ENCODE data around the gene TK2. TPM values are rescaled to one million over a fixed set of nuclear protein-coding genes. Genes with fewer than 3 reads are reported as not detected.
A peak's percentile ranks its signal among the peaks of the same experiment; 100 is the strongest.

Gene TK2
- total and polyA plus RNA-seq, 9 of the 15 experiments (the other 6 are each of a cell fraction or from before 2014, with no cell fraction given), result 1.1 to 10.2 (median 5.3) TPM

- no peak overlapping the region for H3K4me3 ChIP-seq
- no peak overlapping the region for H3K4me2 ChIP-seq (ENCODE audit: insufficient read depth, low read length)
- H3K27me3 ChIP-seq (ENCODE audit: control insufficient read depth in 2 of 2, insufficient read depth in 2 of 2, low read length in 2 of 2), result peaks cover 0 to 11% of the 10 kb centered on the region in 2 experiments; a peak in 2 of 5 replicates
- H3K27ac ChIP-seq (ENCODE audit: extremely low read depth, low read depth, low read length), result no peak overlapping the region
- peaks cover 0 to 4% of the 10 kb centered on the region in 2 experiments; a peak in 1 of 5 replicates for H3K4me1 ChIP-seq (replicated peaks in 1 of 2; ENCODE audit: control insufficient read depth in 2 of 2, insufficient read depth in 2 of 2, low read length in 2 of 2)
- ChIA-PET CTCF (ENCODE audit: low intra/inter-chr PET ratio) (no interaction called here), POLR2A (interaction anchor here (1.1 to 1.2 kb wide), 2 partner anchors 123 to 202 kb away, joined by 3 to 4 read pairs; no protein-coding TSS in a partner anchor)
- H3K9ac ChIP-seq (ENCODE audit: insufficient read depth in 1 of 2, low read depth in 2 of 2, low read length in 2 of 2), result peak overlapping the region in 1 of 2 experiments; percentile 40; a peak in 1 of 4 replicates
- intact Hi-C loops (cut with micrococcal nuclease) (no loop called here), in situ Hi-C loops (cut with MboI) (loop anchor here (5.0 kb wide), 1 partner anchor 78 kb away; no protein-coding TSS in a partner anchor)
- H3K9me1 ChIP-seq (ENCODE audit: control insufficient read depth, insufficient read depth, low read length), result no peaks in the 10 kb centered on the region
- no peaks in the 10 kb centered on the region for H3K79me2 ChIP-seq (ENCODE audit: control insufficient read depth, insufficient read depth, low read length)
- DNase-seq (ENCODE audit: extremely low read depth in 1 of 4, low spot score in 3 of 4), result no peak
- TF ChIP-seq ZNF79 (CRISPR knock-in tag; IDR thresholded peaks at IDR 0.05; ENCODE audit: low read depth) (no peak), THRB (CRISPR knock-in tag; conservative IDR thresholded peaks at IDR 0.05) (no peak), ZNF253 (CRISPR knock-in tag; conservative IDR thresholded peaks at IDR 0.05) (no peak), E2F5 (CRISPR knock-in tag; IDR thresholded peaks at IDR 0.05) (no peak), ZNF212 (CRISPR knock-in tag; IDR thresholded peaks at IDR 0.05) (no peak), HES1 (IDR thresholded peaks at IDR 0.05; ENCODE audit: low read depth) (no peak), DLX4 (CRISPR knock-in tag; IDR thresholded peaks at IDR 0.05) (no peak), NFE2 (IDR thresholded peaks at IDR 0.05; ENCODE audit: low read depth) (no peak), MEF2A (IDR thresholded peaks at IDR 0.05; ENCODE audit: control insufficient read depth, low read depth, low read length) (no peak), CHCHD3 (CRISPR knock-in tag; IDR thresholded peaks at IDR 0.05) (no peak)
- H3K36me3 ChIP-seq (ENCODE audit: control insufficient read depth, insufficient read depth, low read length), result no peaks in the 10 kb centered on the region
- H2AFZ ChIP-seq (ENCODE audit: low read depth, low read length), result no peak overlapping the region
- H4K20me1 ChIP-seq (replicated peaks; ENCODE audit: control insufficient read depth, insufficient read depth, low read length), result no peaks in the 10 kb centered on the region
- ATAC-seq, result no peak
- 5% methylated on average over 6 of the region's 6 CpGs for WGBS (ENCODE audit: insufficient coverage, low coverage, missing lambda C conversion rate)
- FAIRE-seq, result no peak
- BruUV-seq (replicated peaks), result no TSS peak
- no peaks in the 10 kb centered on the region for H3K9me3 ChIP-seq (replicated peaks; ENCODE audit: control insufficient read depth, insufficient read depth, low read depth, low read length)
These were observed 64.5 kb downstream of the TK2 start for GRCh38 chr16:66485376-66485775.
